Osteoblast (primary cell): ENCODE measurements around the gene RAB32. TPM values are rescaled to one million over a fixed set of nuclear protein-coding genes. Genes with fewer than 3 reads are reported as not detected.
A peak's percentile ranks its signal among the peaks of the same experiment; 100 is the strongest.

ENCODE experiments used
- DNase-seq: peaks from one replicate; pipeline ENCODE4 v3.0.0; 2011; ENCODE audit warnings: low spot score, mixed read lengths; ENCODE audit not compliant: insufficient read length; ENCODE audit errors: missing footprints
- H2AFZ ChIP-seq: 2 replicates; pipeline ENCODE4 v1.6.0; 2011; ENCODE audit warnings: mild to moderate bottlenecking, low read length
- H3K27ac ChIP-seq: 2 replicates; pipeline ENCODE4 v1.5.1; 2011; ENCODE audit warnings: mild to moderate bottlenecking, low read depth, low read length, moderate library complexity
- H3K27me3 ChIP-seq: 2 replicates; pipeline ENCODE4 v1.6.0; 2012; ENCODE audit warnings: mild to moderate bottlenecking, control low read depth, inconsistent platforms, low read length, moderate library complexity; ENCODE audit not compliant: insufficient read depth
- H3K36me3 ChIP-seq: 2 replicates; pipeline ENCODE4 v1.5.1; 2011; ENCODE audit warnings: mild to moderate bottlenecking, low read length, control low read depth, moderate library complexity; ENCODE audit not compliant: insufficient read depth
- H3K4me1 ChIP-seq: 2 replicates; pipeline ENCODE4 v1.5.1; 2011; ENCODE audit warnings: mild to moderate bottlenecking, low read length, control low read depth, moderate library complexity; ENCODE audit not compliant: insufficient read depth
- H3K4me2 ChIP-seq: 2 replicates; pipeline ENCODE4 v1.6.0; 2011; ENCODE audit warnings: mild to moderate bottlenecking, low read length; ENCODE audit not compliant: insufficient read depth
- H3K4me3 ChIP-seq: fragments of 200-600 bp; sonication (generic); 3 replicates; pipeline ENCODE4 v1.5.1; 2012; ENCODE audit warnings: mild to moderate bottlenecking, low read length, inconsistent platforms; ENCODE audit not compliant: insufficient read depth
- H3K79me2 ChIP-seq: 2 replicates; pipeline ENCODE4 v1.6.0; 2012; ENCODE audit warnings: mild to moderate bottlenecking, low read length, control low read depth, inconsistent platforms; ENCODE audit not compliant: insufficient read depth
- H3K9me3 ChIP-seq: 2 replicates; pipeline ENCODE4 v1.5.1; 2011; ENCODE audit warnings: low read depth, low read length, control low read depth
- H4K20me1 ChIP-seq: 2 replicates; pipeline ENCODE4 v1.6.0; 2012; ENCODE audit warnings: mild to moderate bottlenecking, low read length, control low read depth; ENCODE audit not compliant: insufficient read depth
- total RNA-seq: library from RNA; depleted of rRNA; stranded (reverse); fragments of >200 nt; gene quantifications from 2 replicates; pipeline ENCODE4 v1.2.3, GENCODE V29; 2012
- TF ChIP-seq, protein P1 (sequence below): IDR thresholded peaks from 2 replicates; pipeline ENCODE4 v1.5.1; 2011; ENCODE audit warnings: mild to moderate bottlenecking, low read depth, low read length, moderate library complexity; ENCODE audit errors: extremely low read depth

The RAB32 gene
- total RNA-seq, 1 donor, result 115 TPM

DNA sequence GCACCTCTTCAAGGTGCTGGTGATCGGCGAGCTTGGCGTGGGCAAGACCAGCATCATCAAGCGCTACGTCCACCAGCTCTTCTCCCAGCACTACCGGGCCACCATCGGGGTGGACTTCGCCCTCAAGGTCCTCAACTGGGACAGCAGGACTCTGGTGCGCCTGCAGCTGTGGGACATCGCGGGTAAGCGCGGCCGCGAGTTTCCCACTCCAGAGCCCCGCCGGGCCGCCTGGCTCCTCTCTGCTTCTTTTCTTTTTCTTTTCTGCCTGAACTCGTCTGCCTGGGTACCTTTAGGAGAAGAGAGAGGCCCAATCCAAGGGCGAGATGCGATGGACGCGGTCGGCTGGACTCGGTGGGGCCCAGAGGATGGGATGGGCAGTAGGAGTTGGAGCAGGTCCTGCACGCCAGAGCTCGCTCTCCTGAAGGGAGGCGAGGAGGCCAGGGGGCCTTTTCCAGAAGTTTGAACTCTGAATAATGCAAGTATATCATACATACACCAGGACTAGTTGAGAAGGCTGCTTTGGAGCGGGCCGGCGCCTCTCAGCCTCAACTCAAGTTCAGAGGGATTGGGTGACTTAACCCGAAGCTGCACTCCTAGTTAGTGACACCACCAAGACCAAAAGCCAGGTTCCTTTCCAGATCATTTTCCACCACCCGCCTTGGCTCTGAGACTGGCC lies 445 bp downstream of the RAB32 start:
- peak; percentile 76 for DNase-seq
- TF ChIP-seq, protein P1, sequence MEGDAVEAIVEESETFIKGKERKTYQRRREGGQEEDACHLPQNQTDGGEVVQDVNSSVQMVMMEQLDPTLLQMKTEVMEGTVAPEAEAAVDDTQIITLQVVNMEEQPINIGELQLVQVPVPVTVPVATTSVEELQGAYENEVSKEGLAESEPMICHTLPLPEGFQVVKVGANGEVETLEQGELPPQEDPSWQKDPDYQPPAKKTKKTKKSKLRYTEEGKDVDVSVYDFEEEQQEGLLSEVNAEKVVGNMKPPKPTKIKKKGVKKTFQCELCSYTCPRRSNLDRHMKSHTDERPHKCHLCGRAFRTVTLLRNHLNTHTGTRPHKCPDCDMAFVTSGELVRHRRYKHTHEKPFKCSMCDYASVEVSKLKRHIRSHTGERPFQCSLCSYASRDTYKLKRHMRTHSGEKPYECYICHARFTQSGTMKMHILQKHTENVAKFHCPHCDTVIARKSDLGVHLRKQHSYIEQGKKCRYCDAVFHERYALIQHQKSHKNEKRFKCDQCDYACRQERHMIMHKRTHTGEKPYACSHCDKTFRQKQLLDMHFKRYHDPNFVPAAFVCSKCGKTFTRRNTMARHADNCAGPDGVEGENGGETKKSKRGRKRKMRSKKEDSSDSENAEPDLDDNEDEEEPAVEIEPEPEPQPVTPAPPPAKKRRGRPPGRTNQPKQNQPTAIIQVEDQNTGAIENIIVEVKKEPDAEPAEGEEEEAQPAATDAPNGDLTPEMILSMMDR, result no peak
- H3K79me2 ChIP-seq, result peaks cover 39% of the 10 kb centered on the region
- H4K20me1 ChIP-seq, result no peaks in the 10 kb centered on the region
- H3K4me1 ChIP-seq, result peaks cover 25% of the 10 kb centered on the region
- H3K27ac ChIP-seq, result peak overlapping the region; percentile 86
- peak overlapping the region; percentile 86 for H3K4me3 ChIP-seq
- peaks cover 3% of the 10 kb centered on the region for H3K36me3 ChIP-seq
- no peaks in the 10 kb centered on the region for H3K27me3 ChIP-seq
- peak overlapping the region; percentile 87 for H3K4me2 ChIP-seq
- peak overlapping the region; percentile 86 for H2AFZ ChIP-seq
- no peaks in the 10 kb centered on the region for H3K9me3 ChIP-seq

- no peak for DNase-seq
- peaks cover 46% of the 10 kb centered on the region for H3K79me2 ChIP-seq
- TF ChIP-seq, protein P1, result no peak
Observed at GRCh38 chr6:146544616-146545182, 1.1 kb downstream of the RAB32 start.

GRCh38 chr6:146545581-146545980 lies 1.9 kb downstream of the RAB32 start:
- Histone ChIP-seq H3K4me1 (peaks cover 25% of the 10 kb centered on the region), H2AFZ (no peak overlapping the region), H4K20me1 (no peaks in the 10 kb centered on the region), H3K27me3 (no peaks in the 10 kb centered on the region), H3K9me3 (no peaks in the 10 kb centered on the region), H3K4me2 (peak overlapping the region; percentile 87), H3K4me3 (peak overlapping the region; percentile 86), H3K79me2 (peaks cover 53% of the 10 kb centered on the region), H3K36me3 (peaks cover 14% of the 10 kb centered on the region), H3K27ac (peak overlapping the region; percentile 86)
- DNase-seq, result peak; percentile 90
- TF ChIP-seq, protein P1, result no peak

More at GRCh38 chr6:146544616-146545182, 1.1 kb downstream of the RAB32 start:
- peak overlapping the region; percentile 86 for H2AFZ ChIP-seq
- H3K4me3 ChIP-seq, result peak overlapping the region; percentile 86
- H3K9me3 ChIP-seq, result no peaks in the 10 kb centered on the region
- peak overlapping the region; percentile 86 for H3K27ac ChIP-seq
- peaks cover 7% of the 10 kb centered on the region for H3K36me3 ChIP-seq
- H4K20me1 ChIP-seq, result no peaks in the 10 kb centered on the region
- peaks cover 25% of the 10 kb centered on the region for H3K4me1 ChIP-seq
- H3K27me3 ChIP-seq, result no peaks in the 10 kb centered on the region
- peak overlapping the region; percentile 87 for H3K4me2 ChIP-seq

- no peaks in the 10 kb centered on the region for H3K9me3 ChIP-seq
- no peak overlapping the region for H2AFZ ChIP-seq
- H3K4me3 ChIP-seq, result peak overlapping the region; percentile 86
Observed at GRCh38 chr6:146546443-146547043, 2.9 kb downstream of the RAB32 start.

More at GRCh38 chr6:146546443-146547043, 2.9 kb downstream of the RAB32 start:
- peaks cover 62% of the 10 kb centered on the region for H3K79me2 ChIP-seq
- peaks cover 25% of the 10 kb centered on the region for H3K4me1 ChIP-seq
- TF ChIP-seq, protein P1, result no peak
- peak overlapping the region; percentile 86 for H3K27ac ChIP-seq
- H3K27me3 ChIP-seq, result no peaks in the 10 kb centered on the region
- H4K20me1 ChIP-seq, result no peaks in the 10 kb centered on the region
- peaks cover 18% of the 10 kb centered on the region for H3K36me3 ChIP-seq
- peak overlapping the region; percentile 87 for H3K4me2 ChIP-seq
- DNase-seq, result peak; percentile 66
